ENCODE data around the gene RPS3. TPM values are rescaled to one million over a fixed set of nuclear protein-coding genes. Genes with fewer than 3 reads are reported as not detected.
"Not testable (repeated sequence)": the region's sequence is repeated elsewhere in the genome, so short reads cannot be mapped to it uniquely, and the experiment has no call there.

The RPS3 gene
- polyA plus RNA-seq, 1 experiment: 3,250 TPM

DNA sequence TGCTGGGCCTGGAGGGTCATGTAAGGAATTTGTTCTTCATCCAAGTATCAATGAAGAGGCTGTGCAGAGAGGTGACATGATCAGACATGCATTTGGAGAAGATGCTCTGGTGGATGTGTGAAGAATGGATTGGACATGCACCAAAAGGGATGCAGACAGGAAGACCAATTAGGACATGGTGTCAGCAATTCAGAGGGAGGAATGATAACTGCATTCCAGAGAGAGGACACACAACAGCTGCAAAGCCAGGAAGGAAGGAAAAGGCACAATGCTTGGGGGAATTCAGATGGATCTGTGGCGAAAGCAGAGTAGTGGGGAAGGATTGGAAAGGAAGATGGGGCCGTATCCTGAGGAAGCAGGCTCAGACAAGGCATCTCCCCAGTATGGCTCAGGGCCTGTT is 42.7 kb upstream of the RPS3 start:
- Histone ChIP-seq H3K9me3 (ENCODE audit: control insufficient read depth, insufficient read depth, low read length) (no peaks in the 10 kb centered on the region), H3K4me3 (ENCODE audit: low read depth, low read length) (no peak overlapping the region), H3K27me3 (ENCODE audit: control insufficient read depth, insufficient read depth, low read length) (no peaks in the 10 kb centered on the region), H3K27ac (ENCODE audit: low read depth, low read length) (no peak overlapping the region)
- DNase-seq (ENCODE audit: low read depth, low spot score): no peak
- TF ChIP-seq, protein P1, sequence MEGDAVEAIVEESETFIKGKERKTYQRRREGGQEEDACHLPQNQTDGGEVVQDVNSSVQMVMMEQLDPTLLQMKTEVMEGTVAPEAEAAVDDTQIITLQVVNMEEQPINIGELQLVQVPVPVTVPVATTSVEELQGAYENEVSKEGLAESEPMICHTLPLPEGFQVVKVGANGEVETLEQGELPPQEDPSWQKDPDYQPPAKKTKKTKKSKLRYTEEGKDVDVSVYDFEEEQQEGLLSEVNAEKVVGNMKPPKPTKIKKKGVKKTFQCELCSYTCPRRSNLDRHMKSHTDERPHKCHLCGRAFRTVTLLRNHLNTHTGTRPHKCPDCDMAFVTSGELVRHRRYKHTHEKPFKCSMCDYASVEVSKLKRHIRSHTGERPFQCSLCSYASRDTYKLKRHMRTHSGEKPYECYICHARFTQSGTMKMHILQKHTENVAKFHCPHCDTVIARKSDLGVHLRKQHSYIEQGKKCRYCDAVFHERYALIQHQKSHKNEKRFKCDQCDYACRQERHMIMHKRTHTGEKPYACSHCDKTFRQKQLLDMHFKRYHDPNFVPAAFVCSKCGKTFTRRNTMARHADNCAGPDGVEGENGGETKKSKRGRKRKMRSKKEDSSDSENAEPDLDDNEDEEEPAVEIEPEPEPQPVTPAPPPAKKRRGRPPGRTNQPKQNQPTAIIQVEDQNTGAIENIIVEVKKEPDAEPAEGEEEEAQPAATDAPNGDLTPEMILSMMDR (IDR thresholded peaks at IDR 0.05; ENCODE audit: low read depth, low read length): no peak
- ChIA-PET POLR2A (interaction anchor here (1.1 kb wide), 1 partner anchor 27 kb away, joined by 8 read pairs; no protein-coding TSS in a partner anchor), CTCF (interaction anchor here (0.6 kb wide), 1 partner anchor 32 kb away, joined by 3 read pairs; no protein-coding TSS in a partner anchor)

GRCh38 chr11:75362285-75362684 is 37.0 kb upstream of the RPS3 start:
- H3K9me3 ChIP-seq (ENCODE audit: control insufficient read depth, insufficient read depth, low read length); DNase-seq (ENCODE audit: low read depth, low spot score); H3K27ac ChIP-seq (ENCODE audit: low read depth, low read length); H3K27me3 ChIP-seq (ENCODE audit: control insufficient read depth, insufficient read depth, low read length); H3K4me3 ChIP-seq (ENCODE audit: low read depth, low read length): not testable (repeated sequence)
- POLR2A ChIA-PET: interaction anchor here (0.7 kb wide), 1 partner anchor 99 kb away, joined by 7 read pairs; no protein-coding TSS in a partner anchor
- CTCF ChIA-PET: interaction anchor here (0.6 to 1.2 kb wide), 3 partner anchors 10 to 1593 kb away, joined by 4 to 6 read pairs (median 4); no protein-coding TSS in a partner anchor

- H3K4me3 ChIP-seq (ENCODE audit: low read depth, low read length): no peak overlapping the region
- ChIA-PET POLR2A (interaction anchor here (0.6 kb wide), 1 partner anchor 36 kb away, joined by 3 read pairs; no protein-coding TSS in a partner anchor), CTCF (interaction anchor here (0.9 to 1.0 kb wide), 2 partner anchors 19 to 86 kb away, joined by 3 read pairs; no protein-coding TSS in a partner anchor)
- H3K27me3 ChIP-seq (ENCODE audit: control insufficient read depth, insufficient read depth, low read length): peaks cover 6% of the 10 kb centered on the region
- H3K27ac ChIP-seq (ENCODE audit: low read depth, low read length): no peak overlapping the region
- TF ChIP-seq, protein P1 (IDR thresholded peaks at IDR 0.05; ENCODE audit: low read depth, low read length): no peak
- DNase-seq (ENCODE audit: low read depth, low spot score): no peak
- peaks cover 6% of the 10 kb centered on the region; the same call in 1 of the 2 replicates for H3K9me3 ChIP-seq (ENCODE audit: control insufficient read depth, insufficient read depth, low read length)
Measured at GRCh38 chr11:75365711-75366181, 33.6 kb upstream of the RPS3 start.

DNA sequence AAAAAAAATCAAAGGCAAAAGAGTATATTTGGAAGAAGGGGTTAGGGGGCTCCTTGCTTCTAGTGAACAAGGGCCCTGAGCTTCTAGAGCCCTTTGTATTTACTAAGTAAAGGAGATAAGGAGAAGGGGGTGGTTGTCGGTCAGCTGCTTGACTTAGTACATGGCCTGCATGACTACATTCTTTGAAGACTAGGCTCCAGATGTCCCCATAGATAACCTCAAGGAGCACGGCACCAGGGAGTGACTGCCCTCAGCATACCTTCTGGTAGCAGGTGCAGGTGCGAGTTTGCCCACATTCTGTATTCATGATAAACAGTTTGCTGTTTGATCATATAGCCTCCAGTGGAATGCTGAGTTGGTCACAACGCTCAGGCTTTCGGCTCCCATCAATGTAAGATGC is 32.5 kb upstream of the RPS3 start:
- CTCF ChIA-PET; H3K4me3 ChIP-seq (ENCODE audit: low read depth, low read length); DNase-seq (ENCODE audit: low read depth, low spot score); POLR2A ChIA-PET; H3K9me3 ChIP-seq (ENCODE audit: control insufficient read depth, insufficient read depth, low read length); H3K27ac ChIP-seq (ENCODE audit: low read depth, low read length); H3K27me3 ChIP-seq (ENCODE audit: control insufficient read depth, insufficient read depth, low read length): not testable (repeated sequence)

DNA sequence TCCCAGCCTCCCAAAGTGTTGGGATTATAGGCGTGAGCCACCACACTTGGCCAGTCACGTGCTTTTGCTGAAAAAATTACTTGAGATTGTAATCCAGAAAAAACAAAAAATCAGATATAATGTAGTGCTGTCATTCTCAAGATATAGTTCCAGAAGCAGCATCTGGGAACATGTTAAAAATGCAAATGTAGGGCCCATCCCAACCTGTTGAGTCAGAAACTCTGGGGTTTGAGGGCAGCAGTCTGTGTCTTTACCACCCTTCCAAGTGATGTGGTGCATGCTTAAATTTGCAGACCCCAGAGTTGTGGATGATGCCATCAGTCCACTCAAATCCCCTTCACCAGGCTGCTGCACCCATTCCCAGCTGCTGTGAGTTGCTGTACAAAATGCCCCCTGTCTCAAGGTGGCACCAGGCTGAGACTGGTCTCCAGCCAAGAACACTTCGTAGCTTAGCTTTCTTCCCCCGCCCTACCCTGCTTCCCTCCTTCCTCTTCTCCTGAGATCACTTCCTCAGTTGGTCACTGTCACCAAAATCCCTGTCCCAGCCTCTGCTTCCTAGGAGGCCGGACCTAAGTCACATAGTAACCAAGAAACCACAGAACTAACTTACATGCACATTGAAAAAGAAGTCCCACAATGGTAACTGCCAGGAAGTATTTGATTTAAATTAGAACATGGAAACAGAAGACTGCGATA is 29.6 kb upstream of the RPS3 start:
- POLR2A ChIA-PET: interaction anchor here (0.7 kb wide), 1 partner anchor 90 kb away, joined by 3 read pairs; no protein-coding TSS in a partner anchor
- no peaks in the 10 kb centered on the region for H3K27me3 ChIP-seq (ENCODE audit: control insufficient read depth, insufficient read depth, low read length)
- no peak overlapping the region for H3K27ac ChIP-seq (ENCODE audit: low read depth, low read length)
- CTCF ChIA-PET: interaction anchor here (0.7 to 1.5 kb wide), 5 partner anchors 15 to 642 kb away, joined by 3 to 4 read pairs (median 3); no protein-coding TSS in a partner anchor
- TF ChIP-seq, protein P1 (IDR thresholded peaks at IDR 0.05; ENCODE audit: low read depth, low read length): no peak
- H3K9me3 ChIP-seq (ENCODE audit: control insufficient read depth, insufficient read depth, low read length): peaks cover 6% of the 10 kb centered on the region; the same call in 1 of the 2 replicates
- H3K4me3 ChIP-seq (ENCODE audit: low read depth, low read length): no peak overlapping the region
- DNase-seq (ENCODE audit: low read depth, low spot score): no peak
